A549 (cell line): ENCODE results near the gene HLCS. TPM values are rescaled to one million over a fixed set of nuclear protein-coding genes. Genes with fewer than 3 reads are reported as not detected.

ENCODE experiments used
- ATAC-seq, 2 experiments: fragments of 200-7000 bp in 1 of 2; fragments of >200 bp in 1 of 2; cut with Nextera tagmentation in 1 of 2; cut with Tn5 transposase in 1 of 2; 3 replicates each; pipeline versions ENCODE4 v1.8.0 to v1.9.1; 2018 to 2020; ENCODE audit warnings: mild to moderate bottlenecking in 1 of 2, moderate library complexity in 1 of 2
- CTCF ChIA-PET: fragments of 300-600 bp; sonication (Branson Sonifier 250); formaldehyde crosslinking; extraction: SDS; loops from one replicate; lab custom pipeline; 2021; ENCODE audit warnings: antibody characterized with exemption, inconsistent platforms; lab: Yijun Ruan, JAX
- POLR2A ChIA-PET: fragments of 350-600 bp; formaldehyde crosslinking; extraction: SDS; loops from one replicate; lab custom pipeline; 2021; ENCODE audit warnings: antibody characterized with exemption, inconsistent platforms; lab: Yijun Ruan, JAX
- DNase-seq, 2 experiments: peaks; one replicate each; pipeline versions ENCODE4 v3.0.0 to v3.0.0-alpha.2; 2011 to 2016; ENCODE audit warnings: low read depth in 1 of 2, low spot score in 1 of 2
- FAIRE-seq: peaks from 2 replicates; lab custom pipeline; 2011; peaks lifted over from hg19 to GRCh38; lab: Jason Lieb, UNC
- H3K27ac ChIP-seq, 2 experiments: fragments of >200 bp; sonication (Bioruptor Twin); formaldehyde crosslinking; 3 replicates each; pipeline ENCODE4 v1.5.1; 2016 to 2017
- H3K4me1 ChIP-seq: fragments of >200 bp; sonication (Bioruptor Twin); formaldehyde crosslinking; 3 replicates; pipeline ENCODE4 v1.6.1; 2016
- H3K4me2 ChIP-seq: fragments of >200 bp; sonication (Bioruptor Twin); formaldehyde crosslinking; 3 replicates; pipeline ENCODE4 v1.6.1; 2016
- H3K4me3 ChIP-seq: fragments of >200 bp; sonication (Bioruptor Twin); formaldehyde crosslinking; 3 replicates; pipeline ENCODE4 v1.5.1; 2016
- H3K9me3 ChIP-seq: fragments of >200 bp; sonication (Bioruptor Twin); formaldehyde crosslinking; 3 replicates; pipeline ENCODE4 v1.6.1; 2016
- BHLHE40 ChIP-seq: IDR thresholded peaks from 2 replicates; pipeline ENCODE4 v1.6.1; 2012; ENCODE audit warnings: low read depth, low read length, inconsistent platforms
- CBX2 ChIP-seq: fragments of 200-600 bp; sonication (generic); IDR thresholded peaks from 2 replicates; pipeline ENCODE4 v1.6.1; 2016; ENCODE audit warnings: low read depth, mild to moderate bottlenecking, borderline replicate concordance
- CBX8 ChIP-seq: fragments of 200-600 bp; sonication (generic); IDR thresholded peaks from 2 replicates; pipeline ENCODE4 v1.6.1; 2016
- CEBPB ChIP-seq, 2 experiments: fragments of >200 bp in 1 of 2; sonication (Bioruptor Twin) in 1 of 2; formaldehyde crosslinking in 1 of 2; IDR thresholded peaks; 2 replicates each; pipeline ENCODE4 v1.6.1; 2012 to 2016
- CHD2 ChIP-seq: fragments of 150-350 bp; IDR thresholded peaks from 2 replicates; pipeline ENCODE4 v1.6.1; 2014; ENCODE audit warnings: low read length; ENCODE audit not compliant: partially characterized antibody
- EHF ChIP-seq: fragments of 250-450 bp; sonication (Bioruptor Pico); IDR thresholded peaks from 2 replicates; pipeline ENCODE4 v1.5.0; 2020; ENCODE audit warnings: mild to moderate bottlenecking
- ESRRA ChIP-seq: fragments of 150-350 bp; IDR thresholded peaks from 2 replicates; pipeline ENCODE4 v1.6.1; 2014; ENCODE audit warnings: mild to moderate bottlenecking, low read length, borderline replicate concordance
- FOXS1 ChIP-seq: fragments of 250-450 bp; sonication (Bioruptor Pico); IDR thresholded peaks from 2 replicates; pipeline ENCODE4 v1.5.0; 2020; ENCODE audit warnings: mild to moderate bottlenecking, moderate library complexity
- HDAC2 ChIP-seq: fragments of 200-600 bp; sonication (generic); IDR thresholded peaks from 2 replicates; pipeline ENCODE4 v1.6.1; 2016
- HOXB13 ChIP-seq: fragments of 250-450 bp; sonication (Bioruptor Pico); IDR thresholded peaks from 2 replicates; pipeline ENCODE4 v1.5.0; 2020; ENCODE audit warnings: low read depth, mild to moderate bottlenecking, moderate library complexity
- KDM1A ChIP-seq: fragments of 200-600 bp; sonication (generic); IDR thresholded peaks from 2 replicates; pipeline ENCODE4 v1.6.1; 2016; ENCODE audit warnings: low read depth, mild to moderate bottlenecking
- KDM5A ChIP-seq: fragments of 200-600 bp; sonication (generic); IDR thresholded peaks from 2 replicates; pipeline ENCODE4 v1.6.1; 2016; ENCODE audit warnings: antibody characterized with exemption, mild to moderate bottlenecking
- MAX ChIP-seq: IDR thresholded peaks from 2 replicates; pipeline ENCODE4 v1.6.1; 2012
- MYC ChIP-seq: IDR thresholded peaks from 2 replicates; pipeline ENCODE4 v1.6.1; 2012; ENCODE audit warnings: mild to moderate bottlenecking, inconsistent platforms, low read length, improper control_type of control experiment, borderline replicate concordance
- NPAS2 ChIP-seq: fragments of 250-450 bp; sonication (Bioruptor Pico); IDR thresholded peaks from 2 replicates; pipeline ENCODE4 v1.8.0; 2022; ENCODE audit warnings: mild to moderate bottlenecking, moderate library complexity, borderline replicate concordance
- POLR2A ChIP-seq: IDR thresholded peaks from 2 replicates; pipeline ENCODE4 v1.6.1; 2012; ENCODE audit warnings: mild to moderate bottlenecking, low read length
- RCOR1 ChIP-seq: fragments of 150-350 bp; IDR thresholded peaks from 2 replicates; pipeline ENCODE4 v1.6.1; 2014; ENCODE audit warnings: antibody characterized with exemption, low read length, low read depth
- TFCP2L1 ChIP-seq: fragments of 250-450 bp; sonication (Bioruptor Pico); IDR thresholded peaks from 2 replicates; pipeline ENCODE4 v1.5.0; 2021; ENCODE audit warnings: mild to moderate bottlenecking
- TP53 ChIP-seq: fragments of 250-450 bp; sonication (Bioruptor Pico); IDR thresholded peaks from 2 replicates; pipeline ENCODE4 v1.5.0; 2021; ENCODE audit warnings: mild to moderate bottlenecking, moderate library complexity
- ZC3H11A ChIP-seq: fragments of 450-650 bp; IDR thresholded peaks from 2 replicates; pipeline ENCODE4 v1.6.1; 2014; ENCODE audit warnings: antibody characterized with exemption, mild to moderate bottlenecking
- ZFP36 ChIP-seq: fragments of 450-650 bp; IDR thresholded peaks from 2 replicates; pipeline ENCODE4 v1.6.1; 2014; ENCODE audit warnings: borderline replicate concordance; ENCODE audit not compliant: partially characterized antibody
- ZNF302 ChIP-seq: fragments of 250-450 bp; sonication (Bioruptor Pico); IDR thresholded peaks from 2 replicates; pipeline ENCODE4 v1.9.0; 2021; ENCODE audit warnings: inconsistent platforms, mild to moderate bottlenecking, moderate library complexity
- WGBS: methylation state at CpG from one replicate; pipeline ENCODE4 v1.1.6; 2017; ENCODE audit errors: missing lambda C conversion rate; 5-methylcytosine and 5-hydroxymethylcytosine counted together
- polyA plus RNA-seq, 4 experiments: library from polyadenylated mRNA; depleted of rRNA in 3 of 4; stranded (reverse); fragments of >200 nt; fragmentation: RNase III in 1 of 4; extraction: RNeasy Plus Mini Kit Qiagen cat#74134 plus additional on column Dnase treatment in 1 of 4; gene quantifications; 2 replicates in 3 of 4; 3 replicates in 1 of 4; pipeline ENCODE4 v1.2.3, GENCODE V29; 2011 to 2017
- TF ChIP-seq, protein P1 (sequence below): fragments of 450-650 bp; IDR thresholded peaks from 2 replicates; pipeline ENCODE4 v1.6.1; 2014; ENCODE audit warnings: antibody characterized with exemption
- TF ChIP-seq, protein P2 (sequence below): fragments of 200-600 bp; sonication (generic); IDR thresholded peaks from 2 replicates; pipeline ENCODE4 v1.6.1; 2016; ENCODE audit warnings: antibody characterized with exemption, mild to moderate bottlenecking, moderate library complexity

HLCS gene
- polyA plus RNA-seq, 2 of the 4 experiments (the other 2 are of a cell fraction) = 8.4 to 24.3 TPM

DNA sequence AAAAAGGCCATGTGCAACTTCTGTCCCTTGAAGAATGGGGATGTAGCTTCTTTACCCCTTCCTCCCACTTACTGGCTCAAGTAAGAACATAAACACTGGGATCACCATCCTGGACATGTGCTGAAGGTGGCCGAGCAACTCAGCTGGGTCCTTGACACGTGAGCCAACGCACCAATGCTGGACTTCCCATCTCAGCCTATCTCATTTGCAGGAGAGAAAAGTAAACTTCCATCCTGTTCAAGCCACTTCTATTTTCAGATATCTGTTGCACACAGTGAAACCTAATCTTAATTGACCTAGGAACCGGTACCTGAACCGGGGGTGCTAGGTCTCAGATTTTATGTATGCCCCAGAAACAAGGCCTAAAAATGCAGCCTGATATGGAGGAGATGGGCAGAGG is 75.3 kb downstream of the HLCS start (continued):
- TF ChIP-seq CBX2 = no peak

DNA sequence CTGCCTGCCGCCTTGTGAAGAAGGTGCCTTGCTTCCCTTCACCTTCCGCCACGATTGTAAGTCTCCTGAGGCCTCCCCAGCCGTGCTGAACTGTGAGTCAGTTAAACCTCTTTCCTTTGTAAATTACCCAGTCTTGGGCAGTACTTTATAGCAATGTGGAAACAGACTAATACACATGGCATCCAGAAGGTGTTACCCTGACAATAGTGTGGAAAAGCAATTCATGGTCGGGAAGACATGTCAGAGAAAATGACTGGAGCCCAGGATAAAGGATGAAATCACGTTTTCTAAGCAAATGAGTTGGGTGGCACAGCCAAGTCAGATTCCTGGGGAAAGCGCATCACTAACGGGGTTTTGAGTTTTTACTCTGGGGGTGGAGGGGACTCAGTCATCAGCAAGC is 76.4 kb downstream of the HLCS start:
- peak overlapping the region in 1 of 2 experiments; percentile 43; a peak in 3 of 6 replicates for H3K27ac ChIP-seq
- POLR2A ChIA-PET = no interaction called here
- H3K4me2 ChIP-seq = no peak overlapping the region
- FAIRE-seq (no peak), DNase-seq (no peak), ATAC-seq (no peak)
- H3K4me3 ChIP-seq = no peak overlapping the region
- peaks cover 8% of the 10 kb centered on the region for H3K4me1 ChIP-seq
- WGBS = 91% methylated on average over 8 of the region's 8 CpGs
- H3K9me3 ChIP-seq = no peaks in the 10 kb centered on the region
- CTCF ChIA-PET = interaction anchor here (0.9 kb wide), 1 partner anchor 15 kb away, joined by 3 read pairs; no protein-coding TSS in a partner anchor
- no peak for TF ChIP-seq HDAC2
- no peak for TF ChIP-seq CHD2
- TF ChIP-seq BHLHE40 = no peak
- no peak for TF ChIP-seq CEBPB (IDR thresholded peaks at IDR 0.05)
- TF ChIP-seq EHF (CRISPR knock-in tag) = no peak
- no peak for TF ChIP-seq NPAS2 (CRISPR knock-in tag)
- no peak for TF ChIP-seq KDM1A
- TF ChIP-seq, protein P1, sequence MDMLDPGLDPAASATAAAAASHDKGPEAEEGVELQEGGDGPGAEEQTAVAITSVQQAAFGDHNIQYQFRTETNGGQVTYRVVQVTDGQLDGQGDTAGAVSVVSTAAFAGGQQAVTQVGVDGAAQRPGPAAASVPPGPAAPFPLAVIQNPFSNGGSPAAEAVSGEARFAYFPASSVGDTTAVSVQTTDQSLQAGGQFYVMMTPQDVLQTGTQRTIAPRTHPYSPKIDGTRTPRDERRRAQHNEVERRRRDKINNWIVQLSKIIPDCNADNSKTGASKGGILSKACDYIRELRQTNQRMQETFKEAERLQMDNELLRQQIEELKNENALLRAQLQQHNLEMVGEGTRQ = no peak
- no peak for TF ChIP-seq KDM5A
- no peak for TF ChIP-seq MAX
- no peak for TF ChIP-seq ZFP36
- no peak for TF ChIP-seq HOXB13 (CRISPR knock-in tag)
- TF ChIP-seq ESRRA = no peak
- TF ChIP-seq POLR2A = no peak
- TF ChIP-seq CBX8 = no peak
- no peak for TF ChIP-seq FOXS1
- TF ChIP-seq RCOR1 = no peak
- TF ChIP-seq ZC3H11A = no peak
- TF ChIP-seq, all 56 proteins: peak for 0

DNA sequence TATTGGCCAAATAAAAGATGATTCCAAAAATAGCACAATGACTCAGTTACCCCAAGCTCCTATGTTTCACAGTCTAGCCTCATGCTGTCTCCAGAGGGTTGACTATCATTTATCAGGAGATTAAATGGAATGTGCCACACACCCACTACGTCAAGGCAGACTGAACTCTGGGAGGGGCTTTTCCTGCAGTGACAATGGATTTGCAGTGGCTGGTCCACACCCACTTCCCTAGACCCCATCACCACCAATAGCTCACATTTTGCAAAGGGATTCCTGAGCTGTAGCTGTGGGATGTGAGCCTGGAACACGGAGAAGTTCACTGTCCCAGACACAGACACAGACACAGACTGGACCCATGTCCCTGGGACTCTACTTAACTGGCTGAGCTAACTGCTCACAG is 77.1 kb downstream of the HLCS start:
- 83% methylated on average over 2 of the region's 2 CpGs for WGBS
- POLR2A ChIA-PET = no interaction called here
- CTCF ChIA-PET = interaction anchor here (0.6 to 1.2 kb wide), 3 partner anchors 13 to 25 kb away, joined by 3 read pairs; no protein-coding TSS in a partner anchor
- Histone ChIP-seq H3K9me3 (no peaks in the 10 kb centered on the region), H3K27ac (peak overlapping the region in 1 of 2 experiments; percentile 43; a peak in 2 of 6 replicates)
- TF ChIP-seq TFCP2L1 (CRISPR knock-in tag) (no peak), MYC (no peak), KDM5A (no peak), ESRRA (no peak), TP53 (CRISPR knock-in tag) (no peak), BHLHE40 (no peak), ZNF302 (CRISPR knock-in tag) (no peak)
- TF ChIP-seq, all 56 proteins: peak for 0
- Histone ChIP-seq H3K4me3 (no peak overlapping the region), H3K4me1 (peaks cover 15% of the 10 kb centered on the region), H3K4me2 (no peak overlapping the region)
- ATAC-seq (no peak), FAIRE-seq (no peak), DNase-seq (no peak)

DNA sequence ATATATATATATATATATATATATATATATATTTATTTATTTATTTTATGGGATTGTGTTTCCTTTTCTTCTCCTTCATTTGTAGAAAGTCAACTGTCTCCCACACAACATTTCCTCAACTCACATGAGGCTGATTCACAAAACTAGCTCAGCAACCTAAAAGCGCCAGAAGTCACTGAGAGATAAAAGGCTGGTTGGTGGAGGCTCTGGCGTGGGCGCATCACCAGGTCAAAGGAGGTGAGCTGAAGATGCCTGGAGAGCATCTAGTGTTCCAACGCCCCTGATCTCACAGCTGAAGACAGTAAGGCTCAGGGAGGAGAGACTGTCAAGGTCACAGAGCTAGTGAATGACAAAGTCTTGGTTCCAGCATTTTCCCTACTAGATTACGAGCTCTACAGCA is 78.0 kb downstream of the HLCS start:
- no peak overlapping the region for H3K4me3 ChIP-seq
- WGBS = 87% methylated on average over 5 of the region's 5 CpGs
- no peaks in the 10 kb centered on the region for H3K9me3 ChIP-seq
- H3K4me2 ChIP-seq = no peak overlapping the region
- no peak for TF ChIP-seq ZNF302 (CRISPR knock-in tag)
- TF ChIP-seq, protein P2, sequence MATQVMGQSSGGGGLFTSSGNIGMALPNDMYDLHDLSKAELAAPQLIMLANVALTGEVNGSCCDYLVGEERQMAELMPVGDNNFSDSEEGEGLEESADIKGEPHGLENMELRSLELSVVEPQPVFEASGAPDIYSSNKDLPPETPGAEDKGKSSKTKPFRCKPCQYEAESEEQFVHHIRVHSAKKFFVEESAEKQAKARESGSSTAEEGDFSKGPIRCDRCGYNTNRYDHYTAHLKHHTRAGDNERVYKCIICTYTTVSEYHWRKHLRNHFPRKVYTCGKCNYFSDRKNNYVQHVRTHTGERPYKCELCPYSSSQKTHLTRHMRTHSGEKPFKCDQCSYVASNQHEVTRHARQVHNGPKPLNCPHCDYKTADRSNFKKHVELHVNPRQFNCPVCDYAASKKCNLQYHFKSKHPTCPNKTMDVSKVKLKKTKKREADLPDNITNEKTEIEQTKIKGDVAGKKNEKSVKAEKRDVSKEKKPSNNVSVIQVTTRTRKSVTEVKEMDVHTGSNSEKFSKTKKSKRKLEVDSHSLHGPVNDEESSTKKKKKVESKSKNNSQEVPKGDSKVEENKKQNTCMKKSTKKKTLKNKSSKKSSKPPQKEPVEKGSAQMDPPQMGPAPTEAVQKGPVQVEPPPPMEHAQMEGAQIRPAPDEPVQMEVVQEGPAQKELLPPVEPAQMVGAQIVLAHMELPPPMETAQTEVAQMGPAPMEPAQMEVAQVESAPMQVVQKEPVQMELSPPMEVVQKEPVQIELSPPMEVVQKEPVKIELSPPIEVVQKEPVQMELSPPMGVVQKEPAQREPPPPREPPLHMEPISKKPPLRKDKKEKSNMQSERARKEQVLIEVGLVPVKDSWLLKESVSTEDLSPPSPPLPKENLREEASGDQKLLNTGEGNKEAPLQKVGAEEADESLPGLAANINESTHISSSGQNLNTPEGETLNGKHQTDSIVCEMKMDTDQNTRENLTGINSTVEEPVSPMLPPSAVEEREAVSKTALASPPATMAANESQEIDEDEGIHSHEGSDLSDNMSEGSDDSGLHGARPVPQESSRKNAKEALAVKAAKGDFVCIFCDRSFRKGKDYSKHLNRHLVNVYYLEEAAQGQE = no peak
- H3K27ac ChIP-seq = peak overlapping the region in 1 of 2 experiments; percentile 43; a peak in 3 of 6 replicates
- DNase-seq (no peak), FAIRE-seq (no peak), ATAC-seq (no peak)
- ChIA-PET POLR2A (no interaction called here), CTCF (interaction anchor here (0.7 to 2.0 kb wide), 3 partner anchors 10 to 62 kb away, joined by 3 to 7 read pairs (median 4); no protein-coding TSS in a partner anchor)
- H3K4me1 ChIP-seq = peaks cover 18% of the 10 kb centered on the region
